GM10248 (cell line): ENCODE results near the gene PXN.

Experiments
- CTCF ChIA-PET: fragments of 300-600 bp; sonication (Branson Sonifier 250); formaldehyde crosslinking; extraction: SDS; loops from one replicate; lab custom pipeline; 2021; ENCODE audit warnings: antibody characterized with exemption; lab: Yijun Ruan, JAX
- POLR2A ChIA-PET: fragments of 350-650 bp; sonication (Branson Sonifier 250); formaldehyde crosslinking; extraction: SDS; loops from one replicate; lab custom pipeline; 2020; ENCODE audit warnings: antibody characterized with exemption; lab: Yijun Ruan, JAX
- DNase-seq: peaks from one replicate; pipeline ENCODE4 v3.0.0; 2012; ENCODE audit errors: extremely low spot score
- TF ChIP-seq, protein P1 (sequence below): IDR thresholded peaks from 2 replicates; pipeline ENCODE4 v1.5.1; 2012; ENCODE audit warnings: mild to moderate bottlenecking, low read depth; ENCODE audit errors: extremely low read depth, missing control alignments, control extremely low read depth

PXN gene

GRCh38 chr12:120186654-120187053 lies 78.9 kb downstream of the PXN start:
- TF ChIP-seq, protein P1, sequence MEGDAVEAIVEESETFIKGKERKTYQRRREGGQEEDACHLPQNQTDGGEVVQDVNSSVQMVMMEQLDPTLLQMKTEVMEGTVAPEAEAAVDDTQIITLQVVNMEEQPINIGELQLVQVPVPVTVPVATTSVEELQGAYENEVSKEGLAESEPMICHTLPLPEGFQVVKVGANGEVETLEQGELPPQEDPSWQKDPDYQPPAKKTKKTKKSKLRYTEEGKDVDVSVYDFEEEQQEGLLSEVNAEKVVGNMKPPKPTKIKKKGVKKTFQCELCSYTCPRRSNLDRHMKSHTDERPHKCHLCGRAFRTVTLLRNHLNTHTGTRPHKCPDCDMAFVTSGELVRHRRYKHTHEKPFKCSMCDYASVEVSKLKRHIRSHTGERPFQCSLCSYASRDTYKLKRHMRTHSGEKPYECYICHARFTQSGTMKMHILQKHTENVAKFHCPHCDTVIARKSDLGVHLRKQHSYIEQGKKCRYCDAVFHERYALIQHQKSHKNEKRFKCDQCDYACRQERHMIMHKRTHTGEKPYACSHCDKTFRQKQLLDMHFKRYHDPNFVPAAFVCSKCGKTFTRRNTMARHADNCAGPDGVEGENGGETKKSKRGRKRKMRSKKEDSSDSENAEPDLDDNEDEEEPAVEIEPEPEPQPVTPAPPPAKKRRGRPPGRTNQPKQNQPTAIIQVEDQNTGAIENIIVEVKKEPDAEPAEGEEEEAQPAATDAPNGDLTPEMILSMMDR: no peak
- CTCF ChIA-PET: interaction anchor here (1.6 to 2.5 kb wide), 3 partner anchors 14 to 61 kb away, joined by 3 to 9 read pairs (median 5); partner anchors contain the start of gene RPLP0
- no peak for DNase-seq
- POLR2A ChIA-PET: no interaction called here

DNA sequence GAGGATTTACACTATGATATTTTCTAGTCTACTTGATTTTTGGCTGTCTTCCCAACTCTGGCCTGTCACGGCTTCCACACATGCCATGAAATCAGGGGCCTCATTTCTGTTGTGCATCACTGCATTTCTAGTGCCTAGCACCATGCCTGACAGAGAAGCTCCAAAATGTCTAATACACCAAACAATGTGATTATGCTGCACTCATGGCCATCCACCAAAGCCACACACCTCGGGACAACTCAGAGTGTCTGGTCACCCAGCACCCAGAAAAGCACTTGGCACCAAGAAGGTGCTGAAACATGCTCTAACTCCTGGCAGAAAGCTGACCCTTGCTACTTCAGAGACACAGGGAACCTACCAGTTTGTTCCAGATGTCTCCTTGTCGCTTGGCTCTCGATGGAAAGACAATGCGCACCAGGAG lies 82.3 kb downstream of the PXN start:
- TF ChIP-seq, protein P1: no peak
- no peak for DNase-seq
- POLR2A ChIA-PET: interaction anchor here (1.0 kb wide), 1 partner anchor 10 kb away, joined by 8 read pairs; no protein-coding TSS in a partner anchor
- CTCF ChIA-PET: no interaction called here

- CTCF ChIA-PET: no interaction called here
- TF ChIP-seq, protein P1: no peak
- POLR2A ChIA-PET: interaction anchor here (0.6 to 1.4 kb wide), 3 partner anchors 9 to 27 kb away, joined by 6 to 8 read pairs (median 7); partner anchors contain the start of gene RPLP0
- no peak for DNase-seq
Observed at GRCh38 chr12:120181991-120182631, 83.4 kb downstream of the PXN start.

DNA sequence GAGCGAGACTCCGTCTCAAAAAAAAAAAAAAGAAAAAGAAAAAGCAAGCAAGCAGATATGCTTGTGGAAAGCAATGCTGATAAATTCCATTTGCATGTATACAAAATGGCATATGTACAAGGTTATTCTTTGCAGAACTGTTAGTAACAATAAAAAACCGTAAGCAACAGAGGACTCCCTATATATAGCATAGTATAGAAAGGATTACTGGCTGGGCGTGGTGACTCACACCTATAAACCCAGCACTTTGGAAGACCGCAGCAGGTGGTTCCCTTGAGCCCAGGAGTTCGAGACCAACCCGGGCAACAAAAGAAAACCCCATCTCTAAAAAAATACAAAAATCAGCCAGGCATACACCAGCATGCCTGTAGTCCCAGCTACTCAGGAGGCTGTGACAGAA lies 84.6 kb downstream of the PXN start:
- TF ChIP-seq, protein P1: no peak
- ChIA-PET POLR2A (interaction anchor here (1.4 kb wide), 1 partner anchor 20 kb away, joined by 7 read pairs; the partner anchor contains the start of gene RPLP0), CTCF (no interaction called here)
- no peak for DNase-seq

DNA sequence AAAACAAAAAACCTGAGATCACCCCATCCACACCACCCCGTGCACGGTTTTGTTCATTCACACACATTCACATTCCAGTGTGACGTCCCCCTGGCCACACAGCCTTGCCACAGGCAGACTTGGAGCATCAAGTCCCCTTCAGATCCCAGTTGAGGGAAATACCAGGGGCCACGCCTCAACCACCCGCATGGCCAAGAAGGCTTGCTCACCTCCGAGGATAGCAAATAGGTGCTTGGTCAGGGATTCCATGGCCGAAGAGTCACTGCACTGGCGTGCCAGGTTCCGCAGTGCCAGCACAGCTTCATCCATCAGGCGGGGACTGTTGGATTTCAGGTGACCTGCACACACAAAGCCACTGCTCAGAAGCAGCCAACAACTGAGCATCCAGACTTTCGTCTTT lies 90.0 kb downstream of the PXN start:
- CTCF ChIA-PET: interaction anchor here (1.2 kb wide), 1 partner anchor 8 kb away, joined by 3 read pairs; no protein-coding TSS in a partner anchor
- no peak for DNase-seq
- POLR2A ChIA-PET: interaction anchor here (1.3 kb wide), 1 partner anchor 26 kb away, joined by 9 read pairs; the partner anchor contains the start of gene RPLP0
- TF ChIP-seq, protein P1: no peak

DNA sequence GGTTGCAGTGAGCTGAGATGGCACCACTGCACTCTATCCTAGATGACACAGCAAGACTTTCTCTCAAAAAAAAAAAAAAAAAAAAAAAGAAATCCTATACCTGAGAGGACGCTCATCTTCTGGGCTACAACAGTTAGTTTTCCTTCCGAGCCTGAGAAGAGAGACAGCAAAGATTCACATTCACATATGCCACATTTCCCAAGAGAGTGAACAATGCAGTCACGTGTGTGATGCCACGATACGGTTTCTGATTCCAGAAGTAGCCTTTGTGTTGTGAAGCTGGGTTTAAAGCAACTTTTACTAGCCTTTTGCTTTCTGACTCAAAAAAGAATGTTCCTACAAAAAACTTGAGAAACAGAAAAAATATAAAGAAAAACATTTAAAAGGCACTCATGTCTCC lies 90.5 kb downstream of the PXN start:
- CTCF ChIA-PET: no interaction called here
- DNase-seq: no peak
- TF ChIP-seq, protein P1: no peak
- POLR2A ChIA-PET: no interaction called here
